Measurements from ENCODE around the gene EPB41L4A.
"Not testable (repeated sequence)": the region's sequence is repeated elsewhere in the genome, so short reads cannot be mapped to it uniquely, and the experiment has no call there.

- TF ChIP-seq POLR2AphosphoS5 (IDR thresholded peaks at IDR 0.05; ENCODE audit: low read depth) = not testable (repeated sequence)
- TF ChIP-seq, protein P1, sequence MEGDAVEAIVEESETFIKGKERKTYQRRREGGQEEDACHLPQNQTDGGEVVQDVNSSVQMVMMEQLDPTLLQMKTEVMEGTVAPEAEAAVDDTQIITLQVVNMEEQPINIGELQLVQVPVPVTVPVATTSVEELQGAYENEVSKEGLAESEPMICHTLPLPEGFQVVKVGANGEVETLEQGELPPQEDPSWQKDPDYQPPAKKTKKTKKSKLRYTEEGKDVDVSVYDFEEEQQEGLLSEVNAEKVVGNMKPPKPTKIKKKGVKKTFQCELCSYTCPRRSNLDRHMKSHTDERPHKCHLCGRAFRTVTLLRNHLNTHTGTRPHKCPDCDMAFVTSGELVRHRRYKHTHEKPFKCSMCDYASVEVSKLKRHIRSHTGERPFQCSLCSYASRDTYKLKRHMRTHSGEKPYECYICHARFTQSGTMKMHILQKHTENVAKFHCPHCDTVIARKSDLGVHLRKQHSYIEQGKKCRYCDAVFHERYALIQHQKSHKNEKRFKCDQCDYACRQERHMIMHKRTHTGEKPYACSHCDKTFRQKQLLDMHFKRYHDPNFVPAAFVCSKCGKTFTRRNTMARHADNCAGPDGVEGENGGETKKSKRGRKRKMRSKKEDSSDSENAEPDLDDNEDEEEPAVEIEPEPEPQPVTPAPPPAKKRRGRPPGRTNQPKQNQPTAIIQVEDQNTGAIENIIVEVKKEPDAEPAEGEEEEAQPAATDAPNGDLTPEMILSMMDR (IDR thresholded peaks at IDR 0.05; ENCODE audit: insufficient read depth, low read length) = not testable (repeated sequence)
- TF ChIP-seq, protein P2, sequence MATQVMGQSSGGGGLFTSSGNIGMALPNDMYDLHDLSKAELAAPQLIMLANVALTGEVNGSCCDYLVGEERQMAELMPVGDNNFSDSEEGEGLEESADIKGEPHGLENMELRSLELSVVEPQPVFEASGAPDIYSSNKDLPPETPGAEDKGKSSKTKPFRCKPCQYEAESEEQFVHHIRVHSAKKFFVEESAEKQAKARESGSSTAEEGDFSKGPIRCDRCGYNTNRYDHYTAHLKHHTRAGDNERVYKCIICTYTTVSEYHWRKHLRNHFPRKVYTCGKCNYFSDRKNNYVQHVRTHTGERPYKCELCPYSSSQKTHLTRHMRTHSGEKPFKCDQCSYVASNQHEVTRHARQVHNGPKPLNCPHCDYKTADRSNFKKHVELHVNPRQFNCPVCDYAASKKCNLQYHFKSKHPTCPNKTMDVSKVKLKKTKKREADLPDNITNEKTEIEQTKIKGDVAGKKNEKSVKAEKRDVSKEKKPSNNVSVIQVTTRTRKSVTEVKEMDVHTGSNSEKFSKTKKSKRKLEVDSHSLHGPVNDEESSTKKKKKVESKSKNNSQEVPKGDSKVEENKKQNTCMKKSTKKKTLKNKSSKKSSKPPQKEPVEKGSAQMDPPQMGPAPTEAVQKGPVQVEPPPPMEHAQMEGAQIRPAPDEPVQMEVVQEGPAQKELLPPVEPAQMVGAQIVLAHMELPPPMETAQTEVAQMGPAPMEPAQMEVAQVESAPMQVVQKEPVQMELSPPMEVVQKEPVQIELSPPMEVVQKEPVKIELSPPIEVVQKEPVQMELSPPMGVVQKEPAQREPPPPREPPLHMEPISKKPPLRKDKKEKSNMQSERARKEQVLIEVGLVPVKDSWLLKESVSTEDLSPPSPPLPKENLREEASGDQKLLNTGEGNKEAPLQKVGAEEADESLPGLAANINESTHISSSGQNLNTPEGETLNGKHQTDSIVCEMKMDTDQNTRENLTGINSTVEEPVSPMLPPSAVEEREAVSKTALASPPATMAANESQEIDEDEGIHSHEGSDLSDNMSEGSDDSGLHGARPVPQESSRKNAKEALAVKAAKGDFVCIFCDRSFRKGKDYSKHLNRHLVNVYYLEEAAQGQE (IDR thresholded peaks at IDR 0.05; ENCODE audit: insufficient replicate concordance, low read depth) = not testable (repeated sequence)
These were observed 23.8 kb downstream of the EPB41L4A start for GRCh38 chr5:112395299-112395698.

Data from HL-60 (cell line).